PFSK-1 (cell line): Measurements from ENCODE around the gene SCARF1.

ENCODE experiments used
- FOXP2 ChIP-seq: optimal IDR thresholded peaks from 2 replicates; pipeline ENCODE3; 2011; ENCODE audit warnings: borderline replicate concordance, control low read depth, inconsistent platforms; ENCODE audit not compliant: insufficient read depth; ENCODE audit errors: extremely low read length, extremely low read depth
- POLR2AphosphoS5 ChIP-seq: IDR thresholded peaks from 2 replicates; pipeline ENCODE4 v1.6.1; 2012; ENCODE audit warnings: low read depth, mild to moderate bottlenecking, control low read depth, low read length, moderate library complexity

DNA sequence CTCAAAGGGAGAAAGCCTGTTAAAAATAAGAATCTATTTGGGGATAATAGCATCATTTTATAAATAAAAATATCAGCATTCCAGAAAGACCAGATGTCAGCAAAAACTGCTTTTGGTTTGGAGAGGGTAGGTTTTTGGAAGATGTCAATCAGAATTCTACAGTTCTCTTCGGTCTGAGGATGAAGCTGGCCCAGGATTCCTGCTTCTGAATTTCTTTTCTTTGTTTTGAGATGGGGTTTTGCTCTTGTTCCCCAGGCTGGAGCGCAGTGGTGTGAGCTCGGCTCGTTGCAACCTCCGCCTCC lies 52.0 kb downstream of the SCARF1 start:
- TF ChIP-seq FOXP2 (no peak), POLR2AphosphoS5 (no peak)
